ENCODE data around the gene PLET1.

Gene PLET1

DNA sequence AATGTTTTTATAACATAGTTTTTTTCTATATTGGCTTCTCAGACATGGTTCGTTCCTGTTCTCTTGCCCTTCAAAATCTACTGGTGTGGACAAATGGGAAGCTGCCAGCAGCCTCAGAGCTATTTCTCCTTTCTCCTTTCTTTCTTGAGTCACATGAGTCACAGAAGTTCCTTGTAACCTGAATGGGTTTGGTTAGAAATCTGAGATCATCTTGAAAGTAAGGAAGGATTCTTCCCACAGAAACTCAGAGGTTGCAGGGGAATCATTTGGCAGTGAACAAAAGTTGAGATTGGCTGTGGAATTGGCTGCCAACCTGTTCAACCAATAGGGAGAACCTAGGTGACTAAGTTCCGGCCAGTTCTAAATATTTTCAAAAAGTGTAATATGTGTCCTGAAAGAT lies 12.5 kb downstream of the PLET1 start:
- H3K9ac ChIP-seq (ENCODE audit: insufficient read length): no peak overlapping the region
- TF ChIP-seq EZH2 (IDR thresholded peaks at IDR 0.05) (no peak), FOXP2 (optimal IDR thresholded peaks at IDR 0.05; ENCODE audit: control extremely low read depth, extremely low read length, insufficient read depth) (no peak), POLR2AphosphoS5 (IDR thresholded peaks at IDR 0.05; ENCODE audit: borderline replicate concordance, low read depth, low read length) (no peak)
- H3K36me3 ChIP-seq (ENCODE audit: insufficient read depth, low read length): peaks cover 3% of the 10 kb centered on the region; the same call in 1 of the 2 replicates
- H3K27ac ChIP-seq: no peak overlapping the region
- no peak for DNase-seq (ENCODE audit: low read depth, low spot score)
- H3K9me3 ChIP-seq (ENCODE audit: low read depth, low read length): no peaks in the 10 kb centered on the region; the same call in 1 of the 2 replicates
- no peak overlapping the region for H3K4me3 ChIP-seq

DNA sequence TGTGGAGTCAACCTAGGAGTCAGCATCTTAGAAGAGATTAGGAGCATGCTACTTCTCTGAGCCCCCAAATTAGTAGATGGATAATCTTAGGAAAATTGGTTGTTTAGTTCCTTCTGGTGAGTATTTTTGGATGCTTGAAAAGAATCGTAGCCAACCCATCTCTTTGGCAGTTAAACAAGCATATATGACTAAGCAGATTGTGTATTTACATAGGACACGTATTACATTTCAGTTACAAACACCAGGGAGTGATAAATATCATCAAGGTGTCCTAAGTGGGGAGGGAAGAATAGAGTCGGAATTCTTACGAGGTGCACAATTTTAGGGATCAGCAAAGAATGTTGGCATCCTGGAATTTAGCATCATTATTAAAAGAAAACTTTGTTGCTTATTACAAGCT lies 13.5 kb downstream of the PLET1 start:
- no peak for DNase-seq (ENCODE audit: low read depth, low spot score)
- Histone ChIP-seq H3K27ac (no peak overlapping the region), H3K36me3 (ENCODE audit: insufficient read depth, low read length) (peaks cover 5% of the 10 kb centered on the region; the same call in 1 of the 2 replicates), H3K9ac (ENCODE audit: insufficient read length) (no peak overlapping the region), H3K9me3 (ENCODE audit: low read depth, low read length) (no peaks in the 10 kb centered on the region; the same call in 1 of the 2 replicates), H3K4me3 (no peak overlapping the region)
- TF ChIP-seq EZH2 (IDR thresholded peaks at IDR 0.05) (no peak), POLR2AphosphoS5 (IDR thresholded peaks at IDR 0.05; ENCODE audit: borderline replicate concordance, low read depth, low read length) (no peak), FOXP2 (optimal IDR thresholded peaks at IDR 0.05; ENCODE audit: control extremely low read depth, extremely low read length, insufficient read depth) (no peak)

DNA sequence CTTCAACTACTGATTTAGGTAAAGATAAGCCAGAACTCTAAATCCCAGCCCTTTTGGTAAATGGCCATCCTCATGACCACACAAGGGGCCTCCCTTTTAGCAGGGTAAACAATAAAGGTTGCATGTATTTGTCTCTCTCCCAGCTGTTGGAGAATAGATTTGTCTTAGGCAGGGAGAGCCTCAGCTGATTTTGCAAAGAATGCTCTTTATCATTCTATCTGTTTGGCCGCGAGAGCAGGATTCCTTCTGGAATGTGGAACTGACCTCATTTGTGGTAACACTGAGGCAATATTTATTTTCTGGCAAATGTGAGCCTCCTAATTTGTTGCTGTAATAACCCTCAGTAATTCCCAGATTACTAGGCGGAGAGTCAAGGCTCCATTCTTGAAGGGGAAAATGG lies 19.2 kb downstream of the PLET1 start:
- Histone ChIP-seq H3K27ac (no peak overlapping the region), H3K36me3 (ENCODE audit: insufficient read depth, low read length) (peaks cover 30% of the 10 kb centered on the region), H3K9ac (ENCODE audit: insufficient read length) (no peak overlapping the region), H3K9me3 (ENCODE audit: low read depth, low read length) (no peaks in the 10 kb centered on the region; the same call in 1 of the 2 replicates), H3K4me3 (no peak overlapping the region)
- TF ChIP-seq EZH2 (IDR thresholded peaks at IDR 0.05): no peak
- no peak for TF ChIP-seq FOXP2 (optimal IDR thresholded peaks at IDR 0.05; ENCODE audit: control extremely low read depth, extremely low read length, insufficient read depth)
- no peak for TF ChIP-seq POLR2AphosphoS5 (IDR thresholded peaks at IDR 0.05; ENCODE audit: borderline replicate concordance, low read depth, low read length)
- DNase-seq (ENCODE audit: low read depth, low spot score): no peak

DNA sequence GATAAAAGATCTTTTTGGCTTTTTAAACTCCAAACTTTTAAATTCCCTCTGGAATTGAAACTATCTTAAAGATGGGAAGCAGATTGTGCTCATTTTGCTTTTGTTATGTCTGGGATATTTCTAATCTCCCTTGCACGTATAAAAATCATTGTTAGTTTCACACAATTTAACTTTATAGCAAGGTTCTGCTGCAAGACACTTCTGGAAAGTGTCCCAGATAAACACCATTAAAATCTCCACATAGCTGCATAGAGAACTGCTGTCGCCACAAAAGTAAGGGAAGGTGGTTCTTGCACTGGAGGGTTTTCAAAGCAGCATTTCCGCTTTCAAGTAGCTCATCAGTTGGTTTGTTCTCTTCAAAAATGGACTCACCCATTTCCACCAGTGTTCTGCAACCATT lies 22.6 kb downstream of the PLET1 start:
- Histone ChIP-seq H3K27ac (no peak overlapping the region), H3K4me3 (no peak overlapping the region), H3K9ac (ENCODE audit: insufficient read length) (no peak overlapping the region), H3K9me3 (ENCODE audit: low read depth, low read length) (no peaks in the 10 kb centered on the region), H3K36me3 (ENCODE audit: insufficient read depth, low read length) (peaks cover 48% of the 10 kb centered on the region)
- TF ChIP-seq POLR2AphosphoS5 (IDR thresholded peaks at IDR 0.05; ENCODE audit: borderline replicate concordance, low read depth, low read length) (no peak), FOXP2 (optimal IDR thresholded peaks at IDR 0.05; ENCODE audit: control extremely low read depth, extremely low read length, insufficient read depth) (no peak), EZH2 (IDR thresholded peaks at IDR 0.05) (no peak)
- no peak for DNase-seq (ENCODE audit: low read depth, low spot score)

DNA sequence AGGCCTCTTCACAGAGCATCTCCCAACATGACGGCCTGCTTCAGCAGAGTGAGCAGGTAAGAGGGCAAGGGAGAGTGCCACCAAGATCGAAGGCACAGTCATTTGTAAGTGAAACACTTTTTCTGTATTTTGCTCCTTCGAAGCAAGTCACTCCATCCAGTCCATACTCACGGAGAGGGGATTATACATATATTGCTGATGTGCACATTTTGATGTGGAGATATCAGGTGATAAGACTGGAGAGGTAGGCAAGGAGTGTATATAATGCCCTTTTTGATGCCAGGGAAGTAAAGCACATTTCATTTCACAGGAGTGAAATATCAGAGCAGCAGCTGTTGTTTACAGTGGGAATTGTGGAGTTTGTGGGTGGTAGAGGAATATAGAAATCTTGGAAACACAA lies 23.2 kb downstream of the PLET1 start:
- no peak for TF ChIP-seq POLR2AphosphoS5 (IDR thresholded peaks at IDR 0.05; ENCODE audit: borderline replicate concordance, low read depth, low read length)
- TF ChIP-seq FOXP2 (optimal IDR thresholded peaks at IDR 0.05; ENCODE audit: control extremely low read depth, extremely low read length, insufficient read depth): no peak
- H3K9ac ChIP-seq (ENCODE audit: insufficient read length): no peak overlapping the region
- no peaks in the 10 kb centered on the region for H3K9me3 ChIP-seq (ENCODE audit: low read depth, low read length)
- DNase-seq (ENCODE audit: low read depth, low spot score): no peak
- no peak overlapping the region for H3K4me3 ChIP-seq
- H3K27ac ChIP-seq: no peak overlapping the region
- H3K36me3 ChIP-seq (ENCODE audit: insufficient read depth, low read length): peaks cover 52% of the 10 kb centered on the region

DNA sequence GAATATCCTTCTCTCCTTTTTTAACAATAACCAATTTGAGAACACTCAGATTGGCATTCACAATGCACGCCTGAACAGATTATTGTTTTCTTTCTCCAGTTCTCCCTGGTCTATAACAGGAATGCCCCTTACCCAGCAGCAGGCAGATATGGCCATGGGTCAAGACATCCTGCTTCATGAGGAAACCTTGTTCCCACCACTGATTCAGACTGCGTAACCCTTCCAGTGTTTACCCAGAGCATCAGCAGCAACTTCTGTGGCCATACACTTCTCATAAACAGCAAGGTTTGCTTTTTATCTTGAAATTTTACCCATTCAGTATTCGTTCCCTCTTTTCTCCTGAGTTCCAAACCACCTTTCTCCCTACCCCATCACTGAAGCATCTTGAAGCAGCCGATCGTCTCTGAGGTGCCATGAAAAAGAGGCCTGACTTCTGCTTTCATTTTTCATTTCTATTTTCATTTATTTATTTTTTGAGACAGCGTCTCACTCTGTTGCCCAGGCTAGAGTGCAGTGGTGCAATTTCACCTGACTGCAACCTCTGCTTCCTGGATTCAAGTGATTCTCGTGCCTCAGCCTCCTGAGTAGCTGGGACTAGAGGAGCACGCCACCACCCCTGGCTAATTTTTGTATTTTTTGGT lies 24.8 kb downstream of the PLET1 start:
- no peaks in the 10 kb centered on the region for H3K9me3 ChIP-seq (ENCODE audit: low read depth, low read length)
- no peak overlapping the region for H3K4me3 ChIP-seq
- peaks cover 53% of the 10 kb centered on the region for H3K36me3 ChIP-seq (ENCODE audit: insufficient read depth, low read length)
- TF ChIP-seq EZH2 (IDR thresholded peaks at IDR 0.05) (no peak), POLR2AphosphoS5 (IDR thresholded peaks at IDR 0.05; ENCODE audit: borderline replicate concordance, low read depth, low read length) (no peak), FOXP2 (optimal IDR thresholded peaks at IDR 0.05; ENCODE audit: control extremely low read depth, extremely low read length, insufficient read depth) (no peak)
- H3K27ac ChIP-seq: no peak overlapping the region
- no peak for DNase-seq (ENCODE audit: low read depth, low spot score)
- H3K9ac ChIP-seq (ENCODE audit: insufficient read length): no peak overlapping the region

DNA sequence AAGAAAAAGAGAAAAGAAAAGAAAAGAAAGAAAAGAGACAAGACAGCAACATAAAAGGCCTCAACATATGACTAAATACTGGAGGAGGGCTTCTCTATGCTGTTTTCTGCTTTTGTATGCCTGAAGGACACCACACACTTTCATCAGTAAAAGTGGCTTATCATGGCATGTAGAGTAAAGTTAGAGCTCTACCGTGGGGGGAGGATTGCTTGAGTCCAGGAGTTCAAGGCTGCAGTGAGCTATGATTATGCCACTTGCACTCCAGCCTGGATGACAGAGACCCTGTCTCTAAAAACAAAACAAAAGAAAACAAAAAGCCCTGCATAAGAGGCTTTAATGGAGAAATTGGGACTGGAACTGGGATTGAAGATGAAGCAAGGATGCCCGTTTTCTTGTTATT lies 28.7 kb downstream of the PLET1 start:
- H3K9me3 ChIP-seq (ENCODE audit: low read depth, low read length): no peaks in the 10 kb centered on the region
- peaks cover 66% of the 10 kb centered on the region for H3K36me3 ChIP-seq (ENCODE audit: insufficient read depth, low read length)
- DNase-seq (ENCODE audit: low read depth, low spot score): no peak
- no peak overlapping the region for H3K4me3 ChIP-seq
- H3K27ac ChIP-seq: no peak overlapping the region
- TF ChIP-seq POLR2AphosphoS5 (IDR thresholded peaks at IDR 0.05; ENCODE audit: borderline replicate concordance, low read depth, low read length) (no peak), EZH2 (IDR thresholded peaks at IDR 0.05) (no peak), FOXP2 (optimal IDR thresholded peaks at IDR 0.05; ENCODE audit: control extremely low read depth, extremely low read length, insufficient read depth) (no peak)
- no peak overlapping the region for H3K9ac ChIP-seq (ENCODE audit: insufficient read length)

DNA sequence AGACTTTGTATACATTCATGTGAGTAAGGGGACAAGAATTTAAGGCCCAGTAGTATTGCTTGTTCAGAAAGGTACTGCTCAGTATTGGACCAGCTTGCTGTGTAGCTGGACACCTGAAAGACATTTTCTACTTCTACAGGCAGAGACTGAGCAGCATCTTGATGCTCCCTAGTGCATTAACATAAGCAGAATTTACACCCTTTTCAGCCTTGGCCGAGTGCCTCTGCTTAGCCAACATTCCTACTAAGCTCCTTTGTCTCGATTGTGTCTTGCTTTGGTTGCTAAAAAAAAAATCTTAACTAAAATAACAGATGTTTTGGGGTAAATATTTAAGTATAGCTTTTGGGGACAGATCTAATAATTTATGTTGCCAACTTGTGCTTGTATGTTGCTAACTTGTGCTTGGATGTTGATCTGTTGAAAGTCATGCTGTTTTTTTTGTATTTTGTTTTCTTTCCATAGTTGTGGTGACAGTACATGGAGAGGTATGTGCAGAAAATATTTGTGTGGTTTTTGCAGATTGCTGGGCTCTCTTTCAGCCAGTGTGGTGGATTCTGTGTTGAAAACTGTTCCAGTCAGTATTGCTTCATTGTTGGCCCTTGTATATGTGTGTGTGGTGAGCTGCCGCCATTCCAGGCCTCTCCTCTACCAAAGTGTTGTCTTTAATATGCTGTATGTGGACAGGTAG lies 30.8 kb downstream of the PLET1 start:
- H3K4me3 ChIP-seq: no peak overlapping the region
- H3K9ac ChIP-seq (ENCODE audit: insufficient read length): peak overlapping the region; percentile 2
- H3K9me3 ChIP-seq (ENCODE audit: low read depth, low read length): no peaks in the 10 kb centered on the region
- no peak overlapping the region for H3K27ac ChIP-seq
- TF ChIP-seq EZH2 (IDR thresholded peaks at IDR 0.05): no peak
- no peak for TF ChIP-seq FOXP2 (optimal IDR thresholded peaks at IDR 0.05; ENCODE audit: control extremely low read depth, extremely low read length, insufficient read depth)
- TF ChIP-seq POLR2AphosphoS5 (IDR thresholded peaks at IDR 0.05; ENCODE audit: borderline replicate concordance, low read depth, low read length): no peak
- DNase-seq (ENCODE audit: low read depth, low spot score): no peak
- H3K36me3 ChIP-seq (ENCODE audit: insufficient read depth, low read length): peaks cover 50% of the 10 kb centered on the region

Data from SK-N-MC (cell line).